ENCODE data around the gene TMEM127.

Gene TMEM127

GRCh38 chr2:96207774-96208142, 58.0 kb downstream of the TMEM127 start:
- Histone ChIP-seq H3K36me3 (no peaks in the 10 kb centered on the region; the same call in 1 of the 2 replicates), H3K4me1 (no peaks in the 10 kb centered on the region), H3K4me3 (ENCODE audit: low read depth, low read length) (peak overlapping the region; percentile 86), H3K27me3 (no peaks in the 10 kb centered on the region), H3K9me3 (no peaks in the 10 kb centered on the region)
- no peak for DNase-seq
- TF ChIP-seq, protein P1, sequence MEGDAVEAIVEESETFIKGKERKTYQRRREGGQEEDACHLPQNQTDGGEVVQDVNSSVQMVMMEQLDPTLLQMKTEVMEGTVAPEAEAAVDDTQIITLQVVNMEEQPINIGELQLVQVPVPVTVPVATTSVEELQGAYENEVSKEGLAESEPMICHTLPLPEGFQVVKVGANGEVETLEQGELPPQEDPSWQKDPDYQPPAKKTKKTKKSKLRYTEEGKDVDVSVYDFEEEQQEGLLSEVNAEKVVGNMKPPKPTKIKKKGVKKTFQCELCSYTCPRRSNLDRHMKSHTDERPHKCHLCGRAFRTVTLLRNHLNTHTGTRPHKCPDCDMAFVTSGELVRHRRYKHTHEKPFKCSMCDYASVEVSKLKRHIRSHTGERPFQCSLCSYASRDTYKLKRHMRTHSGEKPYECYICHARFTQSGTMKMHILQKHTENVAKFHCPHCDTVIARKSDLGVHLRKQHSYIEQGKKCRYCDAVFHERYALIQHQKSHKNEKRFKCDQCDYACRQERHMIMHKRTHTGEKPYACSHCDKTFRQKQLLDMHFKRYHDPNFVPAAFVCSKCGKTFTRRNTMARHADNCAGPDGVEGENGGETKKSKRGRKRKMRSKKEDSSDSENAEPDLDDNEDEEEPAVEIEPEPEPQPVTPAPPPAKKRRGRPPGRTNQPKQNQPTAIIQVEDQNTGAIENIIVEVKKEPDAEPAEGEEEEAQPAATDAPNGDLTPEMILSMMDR (IDR thresholded peaks at IDR 0.05; ENCODE audit: low read depth, low read length), result no peak

DNA sequence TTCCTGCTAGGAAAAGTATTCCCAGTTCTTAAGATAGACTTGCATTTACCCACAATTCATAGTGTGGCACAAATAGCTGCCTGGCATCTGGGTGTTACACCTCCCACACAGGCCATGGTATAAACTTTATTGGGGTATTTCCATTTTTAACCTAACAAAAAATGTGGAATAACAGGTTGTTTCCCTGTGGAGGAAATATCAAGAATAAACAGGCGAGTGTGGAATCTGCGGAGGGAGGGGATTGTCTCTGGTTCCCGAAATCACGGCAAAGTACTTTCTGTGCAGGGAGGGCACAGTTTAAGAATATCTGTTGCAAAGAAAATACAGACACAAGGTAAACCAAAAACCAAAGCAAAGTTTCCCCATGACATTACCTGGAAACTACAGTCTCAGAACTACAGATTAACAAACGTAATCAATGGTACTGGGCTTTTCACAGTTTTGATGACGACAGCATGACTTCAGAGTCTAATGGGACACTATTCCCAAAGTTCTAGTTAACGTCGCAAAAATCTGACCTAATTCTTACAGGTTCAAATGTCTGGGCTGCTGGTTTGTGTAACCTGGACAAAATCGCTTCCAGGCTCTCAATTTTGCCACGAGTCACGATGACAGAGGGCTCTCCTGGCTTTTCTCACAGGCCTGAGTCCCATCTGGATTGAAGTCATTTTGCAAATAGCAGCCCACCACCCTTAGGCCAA, 58.6 kb downstream of the TMEM127 start:
- no peaks in the 10 kb centered on the region for H3K4me1 ChIP-seq
- TF ChIP-seq, protein P1 (IDR thresholded peaks at IDR 0.05; ENCODE audit: low read depth, low read length), result no peak
- DNase-seq, result no peak

DNA sequence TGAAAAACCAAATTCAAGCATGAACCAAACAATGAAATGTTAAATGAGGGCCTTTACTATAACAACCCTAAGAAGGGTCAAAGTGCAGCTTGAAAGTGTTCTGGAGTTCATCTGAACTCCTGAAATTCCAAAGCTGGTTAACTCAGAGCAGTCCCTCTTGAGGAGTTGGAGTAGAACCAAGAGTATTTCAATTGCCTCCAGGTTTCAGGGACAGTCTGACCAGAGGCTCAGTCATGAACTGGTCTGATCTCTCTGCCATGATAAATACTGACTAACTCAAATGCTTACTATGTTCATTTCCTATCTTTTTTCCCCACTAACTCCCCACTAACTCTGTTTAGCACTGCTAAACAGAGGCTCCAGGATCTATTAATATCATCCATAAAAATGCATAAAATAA, 59.9 kb downstream of the TMEM127 start:
- no peaks in the 10 kb centered on the region for H3K4me1 ChIP-seq
- H3K9me3 ChIP-seq, result no peaks in the 10 kb centered on the region
- H3K27me3 ChIP-seq, result no peaks in the 10 kb centered on the region
- H3K4me3 ChIP-seq (ENCODE audit: low read depth, low read length), result peak overlapping the region; percentile 14; the same call in 1 of the 2 replicates
- TF ChIP-seq, protein P1 (IDR thresholded peaks at IDR 0.05; ENCODE audit: low read depth, low read length), result no peak
- DNase-seq, result no peak
- H3K36me3 ChIP-seq, result no peaks in the 10 kb centered on the region; the same call in 1 of the 2 replicates

More for the DNA sequence above, 58.6 kb downstream of the TMEM127 start:
- H3K36me3 ChIP-seq, result no peaks in the 10 kb centered on the region; the same call in 1 of the 2 replicates
- peak overlapping the region; percentile 86 for H3K4me3 ChIP-seq (ENCODE audit: low read depth, low read length)
- no peaks in the 10 kb centered on the region for H3K27me3 ChIP-seq
- no peaks in the 10 kb centered on the region for H3K9me3 ChIP-seq

- H3K36me3 ChIP-seq, result no peaks in the 10 kb centered on the region; the same call in 1 of the 2 replicates
- no peak for DNase-seq
- H3K9me3 ChIP-seq, result no peaks in the 10 kb centered on the region
- no peaks in the 10 kb centered on the region for H3K4me1 ChIP-seq
- no peaks in the 10 kb centered on the region for H3K27me3 ChIP-seq
- H3K4me3 ChIP-seq (ENCODE audit: low read depth, low read length), result no peak overlapping the region
- TF ChIP-seq, protein P1 (IDR thresholded peaks at IDR 0.05; ENCODE audit: low read depth, low read length), result no peak
Measured at GRCh38 chr2:96204836-96205624, 60.8 kb downstream of the TMEM127 start.

DNA sequence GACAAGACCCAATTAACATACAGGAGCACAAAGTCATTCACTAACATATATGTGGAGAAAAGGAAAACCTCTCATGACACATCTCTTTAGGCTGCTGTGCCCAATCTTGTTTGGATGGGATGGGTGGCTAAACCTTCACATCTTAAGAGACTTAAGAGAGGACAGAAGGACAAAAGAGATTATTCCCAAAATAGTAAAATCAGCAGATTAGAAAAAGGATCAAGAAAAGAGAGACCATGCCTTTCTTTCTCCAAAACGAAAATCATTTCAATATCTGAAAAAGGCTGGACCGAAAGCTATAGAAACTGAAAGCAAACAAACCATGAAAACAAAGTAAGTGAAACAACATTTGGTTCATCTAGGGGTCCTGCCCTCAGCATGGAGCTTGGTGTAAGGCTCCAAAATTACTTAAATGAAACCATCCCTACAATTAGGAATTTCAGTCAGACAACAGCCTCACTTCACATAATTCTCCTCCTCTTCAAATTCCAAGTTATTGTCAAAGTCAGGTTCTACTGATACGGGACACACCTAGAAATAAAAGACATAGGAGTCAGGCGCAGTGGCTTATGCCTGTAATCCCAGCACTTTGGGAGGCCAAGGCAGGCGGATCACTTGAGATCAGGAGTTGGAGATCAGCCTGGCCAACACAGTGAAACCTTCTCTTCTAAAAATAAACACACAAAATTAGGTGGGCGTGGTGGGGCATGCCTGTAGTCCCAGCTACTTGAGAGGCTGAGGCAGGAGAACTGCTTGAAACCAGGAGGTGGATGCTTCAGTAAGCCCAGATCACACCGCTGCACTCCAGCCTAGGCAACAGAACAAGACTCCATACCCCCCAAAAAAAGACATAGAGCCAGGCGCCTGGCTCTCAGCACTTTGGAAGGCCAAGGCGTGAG, 62.4 kb downstream of the TMEM127 start:
- TF ChIP-seq, protein P1 (IDR thresholded peaks at IDR 0.05; ENCODE audit: low read depth, low read length), result no peak
- H3K4me3 ChIP-seq (ENCODE audit: low read depth, low read length), result no peak overlapping the region
- no peak for DNase-seq
- no peaks in the 10 kb centered on the region for H3K4me1 ChIP-seq
- H3K9me3 ChIP-seq, result no peaks in the 10 kb centered on the region
- H3K36me3 ChIP-seq, result no peaks in the 10 kb centered on the region; the same call in 1 of the 2 replicates
- no peaks in the 10 kb centered on the region for H3K27me3 ChIP-seq
